Subcutaneous adipose tissue (tissue), 4 donors: Measurements from ENCODE around the gene CRY1. TPM values are rescaled to one million over a fixed set of nuclear protein-coding genes. Genes with fewer than 3 reads are reported as not detected.

Experiments used
- CTCF ChIP-seq: fragments of 450-650 bp; IDR thresholded peaks from one replicate; pipeline ENCODE4 v1.5.1; 2016; ENCODE audit warnings: low read depth, mild to moderate bottlenecking, control low read depth, antibody characterized with exemption, moderate library complexity
- total RNA-seq, 4 donors: library from RNA; depleted of rRNA; stranded (reverse); fragments of >200 nt; gene quantifications; one replicate each; pipeline ENCODE4 v1.1.0, GENCODE V29; 2016

Gene CRY1
- total RNA-seq, 4 donors from 2014 or later = 13.0 to 40.9 (median 16.8) TPM

- TF ChIP-seq CTCF = no peak
Measured at GRCh38 chr12:107106241-107107025, 13.1 kb upstream of the CRY1 start.

- TF ChIP-seq CTCF = no peak
Measured at GRCh38 chr12:107105410-107105703, 12.0 kb upstream of the CRY1 start.

GRCh38 chr12:107103516-107103915 is 10.2 kb upstream of the CRY1 start:
- no peak for TF ChIP-seq CTCF

GRCh38 chr12:107103097-107103496 is 9.7 kb upstream of the CRY1 start:
- no peak for TF ChIP-seq CTCF

- no peak for TF ChIP-seq CTCF
Measured at GRCh38 chr12:107102294-107102693, 8.9 kb upstream of the CRY1 start.

GRCh38 chr12:107101651-107102050 is 8.3 kb upstream of the CRY1 start:
- TF ChIP-seq CTCF = no peak

GRCh38 chr12:107099917-107100316 is 6.6 kb upstream of the CRY1 start:
- TF ChIP-seq CTCF = no peak
